Sigmoid colon (tissue), 4 donors: ENCODE results near the gene CCDC178.

Experiments used
- EP300 ChIP-seq, 4 donors: sonication (generic); formaldehyde crosslinking; IDR thresholded peaks; one replicate each; pipeline ENCODE4 v1.6.1; 2017; ENCODE audit warnings: antibody characterized with exemption in 4 of 4
- POLR2A ChIP-seq, 2 donors: fragments of 450-650 bp; IDR thresholded peaks; one replicate each; pipeline ENCODE4 v1.6.1; 2016; ENCODE audit warnings: antibody characterized with exemption in 2 of 2, mild to moderate bottlenecking in 2 of 2, moderate library complexity in 2 of 2
- POLR2AphosphoS5 ChIP-seq, 4 donors: sonication (generic); formaldehyde crosslinking; IDR thresholded peaks; one replicate each; pipeline ENCODE4 v1.6.1; 2017; ENCODE audit warnings: antibody characterized with exemption in 4 of 4

DNA sequence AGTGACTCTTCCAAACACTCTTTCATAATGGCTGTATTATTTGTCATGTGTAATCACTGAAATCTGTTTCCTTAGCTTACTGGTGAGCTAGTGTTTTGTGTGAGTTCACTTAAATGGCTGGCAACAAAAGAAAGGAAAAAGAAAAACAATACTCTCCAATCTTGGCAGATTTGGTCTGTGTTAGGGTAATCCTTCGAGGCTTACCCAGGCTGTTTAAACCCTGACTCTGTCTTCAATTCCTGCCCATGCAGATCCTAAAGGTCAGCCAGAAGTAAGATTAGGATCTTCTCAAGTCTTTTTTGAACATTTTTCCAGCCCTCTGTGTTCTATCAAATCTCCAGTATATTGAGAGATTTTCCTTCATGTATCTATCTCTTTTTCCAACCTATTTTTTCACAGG is 85.3 kb downstream of the CCDC178 start:
- TF ChIP-seq POLR2AphosphoS5 (IDR thresholded peaks at IDR 0.05) (no peak), EP300 (IDR thresholded peaks at IDR 0.05) (no peak), POLR2A (IDR thresholded peaks at IDR 0.05) (no peak)
